Stimulated activated naive CD8-positive, alpha-beta T cell treated with anti-CD3 and anti-CD28 coated beads, Interleukin-15, amount 100 ng/mL, for 72 hours (primary cell): Measurements from ENCODE around the gene AKIRIN1.
"Not testable (repeated sequence)": the region's sequence is repeated elsewhere in the genome, so short reads cannot be mapped to it uniquely, and the experiment has no call there.

Experiments used
- ATAC-seq: fragments of 150-1000 bp; cut with Tn5 transposase; 2 replicates; pipeline ENCODE4 v1.10.0; 2021; ENCODE audit warnings: mild to moderate bottlenecking, moderate library complexity
- DNase-seq, 2 donors: peaks; one replicate each; pipeline ENCODE4 v3.0.0; 2021 to 2022
- H3K27ac Mint-ChIP-seq, 2 donors: one replicate each; pipeline ENCODE4 v1.8.0; 2022; ENCODE audit warnings: mild to moderate bottlenecking in 2 of 2, mixed read lengths in 2 of 2, moderate library complexity in 2 of 2
- H3K27me3 Mint-ChIP-seq: one replicate; pipeline ENCODE4 v1.8.0; 2022; ENCODE audit warnings: mixed read lengths
- H3K4me1 Mint-ChIP-seq: one replicate; pipeline ENCODE4 v1.8.0; 2022; ENCODE audit warnings: mild to moderate bottlenecking, mixed read lengths
- H3K4me3 Mint-ChIP-seq, 2 donors: one replicate each; pipeline ENCODE4 v1.8.0; 2022; ENCODE audit warnings: mild to moderate bottlenecking in 2 of 2, mixed read lengths in 2 of 2, moderate library complexity in 1 of 2
- H3K9me3 Mint-ChIP-seq, 2 donors: one replicate each; pipeline ENCODE4 v1.8.0; 2022; ENCODE audit warnings: mixed read lengths in 2 of 2

Gene AKIRIN1

GRCh38 chr1:39016604-39017171, 25.6 kb downstream of the AKIRIN1 start:
- H3K4me3 Mint-ChIP-seq: no peak overlapping the region
- no peaks in the 10 kb centered on the region for H3K4me1 Mint-ChIP-seq
- peaks cover 0 to 3% of the 10 kb centered on the region in 2 donors for H3K9me3 Mint-ChIP-seq
- no peaks in the 10 kb centered on the region for H3K27me3 Mint-ChIP-seq
- DNase-seq (no peak), ATAC-seq (no peak)
- H3K27ac Mint-ChIP-seq: no peak overlapping the region

DNA sequence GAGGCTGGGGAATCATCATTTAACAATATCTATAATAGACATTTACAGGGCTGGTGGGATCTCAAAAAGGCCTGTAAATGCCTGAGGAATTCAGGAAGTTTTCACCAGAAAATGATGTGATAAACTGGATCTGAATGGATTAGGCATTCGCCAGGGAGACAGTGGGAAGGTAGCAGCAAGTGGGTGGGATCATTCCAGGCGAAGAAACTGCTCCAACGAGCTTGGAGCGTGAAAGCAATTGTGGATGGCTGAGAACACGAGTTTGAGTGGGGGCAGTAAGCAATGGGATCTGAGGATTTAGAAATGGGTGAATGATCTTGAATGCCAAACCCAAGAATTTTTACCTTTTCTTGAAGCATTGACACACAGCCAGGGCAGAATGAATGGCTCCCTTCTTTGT, 26.2 kb downstream of the AKIRIN1 start:
- Mint-ChIP-seq H3K4me1 (no peaks in the 10 kb centered on the region), H3K9me3 (no peaks in the 10 kb centered on the region), H3K4me3 (no peak overlapping the region), H3K27ac (no peak overlapping the region), H3K27me3 (no peaks in the 10 kb centered on the region)
- ATAC-seq (no peak), DNase-seq (no peak)

DNA sequence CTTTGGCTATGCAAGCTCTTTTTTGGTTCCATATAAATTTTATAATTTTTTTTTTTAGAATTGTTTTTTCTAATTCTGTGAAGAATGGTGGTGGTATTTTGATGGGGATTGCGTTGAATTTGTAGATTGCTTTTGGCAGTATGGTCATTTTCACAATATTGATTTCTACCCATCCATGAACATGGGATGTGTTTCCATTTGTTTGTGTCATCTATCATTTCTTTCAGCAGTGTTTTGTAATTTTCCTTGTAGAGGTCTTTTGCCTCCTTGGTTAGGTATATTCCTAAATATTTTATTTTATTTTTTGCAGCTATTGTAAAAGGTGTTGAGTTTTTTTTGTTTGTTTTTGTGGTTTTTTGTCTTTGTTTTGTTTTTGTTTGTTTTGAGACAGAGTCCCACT, 29.4 kb downstream of the AKIRIN1 start:
- not testable (repeated sequence) for H3K27ac Mint-ChIP-seq, H3K27me3 Mint-ChIP-seq, DNase-seq, ATAC-seq, H3K4me1 Mint-ChIP-seq, H3K9me3 Mint-ChIP-seq, H3K4me3 Mint-ChIP-seq

DNA sequence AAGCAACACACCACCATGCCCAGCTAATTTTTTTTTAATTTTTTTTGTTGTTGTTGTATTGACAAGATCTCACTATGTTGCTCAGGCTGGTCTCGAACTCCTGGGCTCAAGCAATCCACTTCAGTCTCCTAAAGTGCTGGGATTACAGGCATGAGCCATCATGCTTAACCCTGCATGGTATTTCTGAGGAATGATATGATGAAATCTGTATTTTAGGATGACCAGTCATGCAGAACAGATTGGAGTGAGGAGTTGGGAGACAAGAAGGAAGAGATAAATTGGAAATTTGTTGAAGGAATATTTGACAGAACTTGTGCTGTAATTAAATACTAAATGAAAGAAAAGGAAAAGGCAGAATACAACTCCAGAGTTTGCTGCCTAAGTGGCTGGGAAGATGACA, 30.4 kb downstream of the AKIRIN1 start:
- Mint-ChIP-seq H3K4me3 (no peak overlapping the region), H3K9me3 (no peaks in the 10 kb centered on the region), H3K27ac (no peak overlapping the region), H3K27me3 (no peaks in the 10 kb centered on the region), H3K4me1 (peaks cover 11% of the 10 kb centered on the region)
- no peak for DNase-seq
- ATAC-seq: no peak

DNA sequence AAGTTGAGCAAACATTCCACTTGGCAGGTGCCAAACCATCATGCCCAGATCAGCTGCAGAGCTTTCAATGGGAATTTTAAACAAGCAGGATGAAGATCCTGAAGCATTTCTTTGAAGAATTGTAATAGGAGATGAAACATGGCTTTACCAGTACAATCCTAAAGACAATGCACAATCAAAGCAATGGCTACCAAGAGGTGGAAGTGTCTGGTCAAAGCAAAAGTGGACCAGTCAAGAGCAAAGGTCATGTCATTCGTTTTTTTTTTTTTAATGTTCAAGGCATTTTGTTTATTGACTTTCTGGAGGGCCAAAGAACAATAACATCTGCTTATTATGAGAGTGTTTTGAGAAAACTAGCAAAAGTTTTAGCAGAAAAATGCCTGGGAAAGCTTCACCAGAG, 32.1 kb downstream of the AKIRIN1 start:
- H3K4me1 Mint-ChIP-seq: peaks cover 19% of the 10 kb centered on the region
- no peaks in the 10 kb centered on the region for H3K27me3 Mint-ChIP-seq
- ATAC-seq: no peak
- H3K9me3 Mint-ChIP-seq: no peaks in the 10 kb centered on the region
- H3K4me3 Mint-ChIP-seq: no peak overlapping the region
- no peak for DNase-seq
- H3K27ac Mint-ChIP-seq: no peak overlapping the region

DNA sequence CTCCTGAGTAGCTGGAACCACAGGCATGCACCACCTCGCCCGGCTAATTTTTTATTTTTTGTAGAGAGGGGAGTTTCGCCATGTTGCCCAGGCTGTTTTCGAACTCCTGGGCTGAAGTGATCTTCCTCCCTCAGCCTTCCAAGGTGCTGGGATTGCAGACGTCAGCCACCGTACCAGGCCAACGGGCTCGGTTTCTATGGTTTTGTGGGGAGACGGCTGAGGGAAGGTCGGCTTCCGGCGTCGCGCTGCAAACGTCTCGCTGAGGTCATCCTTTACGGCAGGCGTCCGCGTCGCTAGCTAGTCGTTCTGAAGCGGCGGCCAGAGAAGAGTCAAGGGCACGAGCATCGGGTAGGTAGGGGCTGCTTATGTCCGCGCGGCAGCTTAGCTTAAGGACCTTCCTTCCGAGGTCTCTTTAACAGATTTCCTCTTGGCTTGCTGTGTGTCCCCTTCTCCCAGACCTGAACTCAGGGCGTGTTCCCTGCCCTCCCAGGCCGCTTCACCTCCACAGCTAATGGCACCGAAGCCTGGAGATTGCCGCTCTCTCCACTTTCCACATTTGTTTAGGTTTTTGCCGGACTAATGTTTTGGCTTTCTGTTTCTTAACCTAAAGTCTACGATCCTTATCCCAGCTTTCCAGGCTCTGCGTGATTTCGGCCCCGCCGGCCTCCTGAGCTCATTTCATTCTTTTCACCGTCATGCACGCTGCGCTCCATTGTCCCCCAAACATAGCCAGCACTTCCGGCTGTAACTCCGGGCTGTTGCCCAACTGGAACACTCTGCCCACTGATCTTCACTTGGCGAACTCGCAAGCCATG, 35.2 kb downstream of the AKIRIN1 start, which contains the start of gene NDUFS5:
Gene NDUFS5 (plus strand): TSS at position 300 of the 815 bp plus-strand sequence. CDS start 2,375 bp downstream, outside the sequence.
- peak within 1 kb of the TSS; percentile 98 to 99 for H3K27ac Mint-ChIP-seq
- peaks cover 36% of the 10 kb centered on the region for H3K4me1 Mint-ChIP-seq
- peak within 1 kb of the TSS; percentile 83 to 97 for H3K4me3 Mint-ChIP-seq
- DNase-seq (peak; percentile 72 to 83), ATAC-seq (peak; percentile 95)
- H3K27me3 Mint-ChIP-seq: no peaks in the 10 kb centered on the region
- H3K9me3 Mint-ChIP-seq: no peaks in the 10 kb centered on the region

- no peak for ATAC-seq
- peak overlapping the region; percentile 83 to 97 for H3K4me3 Mint-ChIP-seq
- H3K9me3 Mint-ChIP-seq: no peaks in the 10 kb centered on the region
- peaks cover 43% of the 10 kb centered on the region for H3K4me1 Mint-ChIP-seq
- peak overlapping the region; percentile 98 to 99 for H3K27ac Mint-ChIP-seq
- no peaks in the 10 kb centered on the region for H3K27me3 Mint-ChIP-seq
- no peak for DNase-seq
These were observed 35.9 kb downstream of the AKIRIN1 start for GRCh38 chr1:39026866-39027507.

GRCh38 chr1:39034114-39034654, 43.1 kb downstream of the AKIRIN1 start:
- Mint-ChIP-seq H3K27me3 (no peaks in the 10 kb centered on the region), H3K4me1 (peaks cover 47% of the 10 kb centered on the region), H3K27ac (peak overlapping the region; percentile 96), H3K4me3 (peak overlapping the region; percentile 83 to 86), H3K9me3 (no peaks in the 10 kb centered on the region)
- DNase-seq (no peak), ATAC-seq (no peak)

- no peak for ATAC-seq
- Mint-ChIP-seq H3K4me1 (peaks cover 36% of the 10 kb centered on the region), H3K27me3 (no peaks in the 10 kb centered on the region), H3K9me3 (no peaks in the 10 kb centered on the region), H3K4me3 (no peak overlapping the region), H3K27ac (peak overlapping the region in 1 of 2 donors; percentile 59)
- no peak for DNase-seq
These were observed 45.6 kb downstream of the AKIRIN1 start for GRCh38 chr1:39036678-39037077.

DNA sequence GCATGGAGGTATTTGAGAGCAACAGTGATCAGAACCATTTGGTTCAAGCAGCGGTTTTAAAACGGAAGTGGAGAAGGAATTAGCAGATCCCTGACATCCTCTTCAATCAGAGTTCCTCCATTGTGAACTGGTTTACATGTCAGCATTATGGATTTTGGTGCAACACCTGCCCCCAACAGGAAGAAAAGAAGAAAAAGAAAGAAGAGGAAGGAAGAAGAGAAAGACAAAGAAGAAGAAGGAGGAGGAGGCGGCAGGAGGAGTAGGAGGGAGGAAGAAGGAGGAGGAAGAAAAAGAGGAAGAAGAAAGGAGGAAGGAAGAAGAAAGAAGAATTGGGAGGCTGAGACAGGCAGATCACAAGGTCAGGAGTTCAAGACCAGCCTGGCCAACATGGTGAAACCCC, 52.4 kb downstream of the AKIRIN1 start:
- H3K27ac Mint-ChIP-seq: peak overlapping the region in 1 of 2 donors; percentile 80
- no peak for DNase-seq
- H3K27me3 Mint-ChIP-seq: no peaks in the 10 kb centered on the region
- no peak overlapping the region for H3K4me3 Mint-ChIP-seq
- H3K4me1 Mint-ChIP-seq: peaks cover 4% of the 10 kb centered on the region
- ATAC-seq: no peak
- H3K9me3 Mint-ChIP-seq: no peaks in the 10 kb centered on the region

DNA sequence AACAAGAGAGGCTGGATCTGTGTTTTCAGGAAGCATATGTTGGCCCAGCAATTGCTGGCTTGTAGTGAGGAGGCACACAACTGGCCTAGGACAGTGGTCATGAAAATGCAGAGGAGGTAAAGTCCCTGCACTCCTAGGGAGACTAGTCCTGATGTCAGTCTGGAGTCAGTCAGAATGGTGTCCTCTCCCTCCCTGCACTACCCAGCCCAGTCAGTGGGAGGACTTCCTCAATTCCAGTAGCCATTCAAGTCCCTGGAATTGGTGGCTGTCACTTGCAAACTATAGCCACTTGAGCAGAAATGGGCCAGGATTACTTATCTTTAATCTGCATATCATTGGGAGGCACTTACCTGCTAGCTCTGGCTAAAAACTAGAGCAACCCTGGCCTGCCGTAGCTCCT, 53.7 kb downstream of the AKIRIN1 start:
- no peak overlapping the region for H3K4me3 Mint-ChIP-seq
- H3K27ac Mint-ChIP-seq: no peak overlapping the region
- H3K9me3 Mint-ChIP-seq: no peaks in the 10 kb centered on the region
- no peaks in the 10 kb centered on the region for H3K27me3 Mint-ChIP-seq
- DNase-seq (no peak), ATAC-seq (no peak)
- H3K4me1 Mint-ChIP-seq: no peaks in the 10 kb centered on the region

DNA sequence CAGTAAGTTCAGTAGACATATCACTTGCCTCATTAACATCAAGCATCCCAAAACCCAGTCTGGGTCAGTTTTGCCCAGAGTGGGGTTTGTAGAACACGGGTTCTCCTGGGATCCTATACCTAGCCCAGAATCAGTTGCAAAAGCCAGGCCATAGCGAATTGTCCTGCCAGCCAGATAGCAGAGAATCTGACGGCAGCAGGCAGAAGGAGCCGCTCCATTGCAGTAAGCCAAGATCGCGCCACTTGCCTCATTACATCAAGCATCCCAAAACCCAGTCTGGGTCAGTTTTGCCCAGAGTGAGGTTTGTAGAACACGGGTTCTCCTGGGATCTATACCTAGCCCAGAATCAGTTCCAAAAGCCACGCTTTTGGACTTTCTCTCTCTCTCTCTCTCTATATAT, 54.2 kb downstream of the AKIRIN1 start:
- Mint-ChIP-seq H3K4me3 (no peak overlapping the region), H3K9me3 (no peaks in the 10 kb centered on the region), H3K4me1 (no peaks in the 10 kb centered on the region), H3K27ac (no peak overlapping the region), H3K27me3 (no peaks in the 10 kb centered on the region)
- no peak for DNase-seq
- ATAC-seq: no peak

DNA sequence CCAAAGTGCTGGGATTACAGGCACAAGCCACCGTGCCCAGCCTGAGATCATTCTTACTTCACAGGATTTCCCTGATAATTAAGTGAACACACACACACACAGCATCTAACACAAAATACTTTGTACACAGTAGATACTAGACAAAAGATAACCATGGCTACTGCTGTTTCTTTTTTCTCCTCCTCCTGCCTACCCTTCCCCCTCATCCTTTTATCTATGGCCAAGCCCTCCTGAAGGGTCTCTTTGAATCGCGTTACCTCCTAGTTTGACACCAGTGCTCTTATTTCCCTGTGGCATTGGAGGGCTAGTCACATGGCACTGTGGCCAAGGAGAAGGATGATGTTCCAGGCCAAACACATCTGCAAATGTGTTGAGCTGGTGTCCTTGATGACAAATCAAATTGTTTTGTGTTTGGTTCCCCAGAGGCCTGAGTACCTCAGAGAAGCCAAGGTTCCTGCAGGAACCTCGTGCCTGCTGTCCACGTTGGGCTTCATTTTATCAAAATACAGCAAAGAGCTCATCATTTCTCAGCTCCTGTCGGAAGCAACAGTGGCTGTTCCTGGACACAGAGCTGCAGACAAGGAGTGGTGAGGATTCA, 55.6 kb downstream of the AKIRIN1 start:
- DNase-seq (no peak), ATAC-seq (no peak)
- Mint-ChIP-seq H3K4me1 (no peaks in the 10 kb centered on the region), H3K27me3 (no peaks in the 10 kb centered on the region), H3K4me3 (no peak overlapping the region), H3K9me3 (no peaks in the 10 kb centered on the region), H3K27ac (no peak overlapping the region)

- H3K27ac Mint-ChIP-seq: no peak overlapping the region
- no peaks in the 10 kb centered on the region for H3K4me1 Mint-ChIP-seq
- no peak for ATAC-seq
These were observed 56.5 kb downstream of the AKIRIN1 start for GRCh38 chr1:39047374-39048229.

More at GRCh38 chr1:39047374-39048229, 56.5 kb downstream of the AKIRIN1 start:
- Mint-ChIP-seq H3K4me3 (no peak overlapping the region), H3K9me3 (no peaks in the 10 kb centered on the region), H3K27me3 (no peaks in the 10 kb centered on the region)
- no peak for DNase-seq
